ENCODE data around the gene RAP1GDS1. TPM values are rescaled to one million over a fixed set of nuclear protein-coding genes. Genes with fewer than 3 reads are reported as not detected.

RAP1GDS1 gene
- total RNA-seq, 2 donors from 2014 or later: 16.7 to 34.6 TPM

DNA sequence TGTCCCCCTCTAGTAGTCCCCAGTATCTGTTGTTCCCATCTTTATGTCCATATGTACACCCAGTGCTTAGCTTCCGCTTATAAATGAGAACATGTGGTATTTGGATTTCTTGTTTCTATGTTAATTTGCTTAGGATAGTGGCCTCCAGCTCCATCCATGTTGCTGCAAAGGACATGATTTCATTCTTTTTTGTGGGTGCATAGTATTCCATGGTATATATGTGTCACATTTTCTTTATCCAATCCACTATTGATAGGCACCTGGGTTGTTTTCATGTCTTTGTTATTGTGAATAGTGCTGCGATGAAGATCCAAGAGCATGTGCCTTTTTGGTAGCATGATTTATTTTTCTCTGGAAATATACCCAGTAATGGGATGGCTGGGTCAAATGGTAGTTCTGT, 6.3 kb downstream of the RAP1GDS1 start:
- TF ChIP-seq, protein P1, sequence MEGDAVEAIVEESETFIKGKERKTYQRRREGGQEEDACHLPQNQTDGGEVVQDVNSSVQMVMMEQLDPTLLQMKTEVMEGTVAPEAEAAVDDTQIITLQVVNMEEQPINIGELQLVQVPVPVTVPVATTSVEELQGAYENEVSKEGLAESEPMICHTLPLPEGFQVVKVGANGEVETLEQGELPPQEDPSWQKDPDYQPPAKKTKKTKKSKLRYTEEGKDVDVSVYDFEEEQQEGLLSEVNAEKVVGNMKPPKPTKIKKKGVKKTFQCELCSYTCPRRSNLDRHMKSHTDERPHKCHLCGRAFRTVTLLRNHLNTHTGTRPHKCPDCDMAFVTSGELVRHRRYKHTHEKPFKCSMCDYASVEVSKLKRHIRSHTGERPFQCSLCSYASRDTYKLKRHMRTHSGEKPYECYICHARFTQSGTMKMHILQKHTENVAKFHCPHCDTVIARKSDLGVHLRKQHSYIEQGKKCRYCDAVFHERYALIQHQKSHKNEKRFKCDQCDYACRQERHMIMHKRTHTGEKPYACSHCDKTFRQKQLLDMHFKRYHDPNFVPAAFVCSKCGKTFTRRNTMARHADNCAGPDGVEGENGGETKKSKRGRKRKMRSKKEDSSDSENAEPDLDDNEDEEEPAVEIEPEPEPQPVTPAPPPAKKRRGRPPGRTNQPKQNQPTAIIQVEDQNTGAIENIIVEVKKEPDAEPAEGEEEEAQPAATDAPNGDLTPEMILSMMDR (IDR thresholded peaks at IDR 0.05): no peak
- H3K4me3 ChIP-seq: no peak overlapping the region
- H3K27me3 ChIP-seq (replicated peaks; ENCODE audit: insufficient read depth): no peaks in the 10 kb centered on the region
- ATAC-seq (ENCODE audit: insufficient number of reproducible peaks, low FRiP score, low read depth) (no peak), DNase-seq (ENCODE audit: low spot score) (no peak)
- peaks cover 4% of the 10 kb centered on the region for H3K36me3 ChIP-seq
- H3K4me1 ChIP-seq (ENCODE audit: control insufficient read depth in 1 of 2, low read depth in 2 of 2): peaks cover 6 to 7% of the 10 kb centered on the region in 2 donors
- no peak overlapping the region for H3K27ac ChIP-seq
- no peaks in the 10 kb centered on the region for H3K9me3 ChIP-seq

DNA sequence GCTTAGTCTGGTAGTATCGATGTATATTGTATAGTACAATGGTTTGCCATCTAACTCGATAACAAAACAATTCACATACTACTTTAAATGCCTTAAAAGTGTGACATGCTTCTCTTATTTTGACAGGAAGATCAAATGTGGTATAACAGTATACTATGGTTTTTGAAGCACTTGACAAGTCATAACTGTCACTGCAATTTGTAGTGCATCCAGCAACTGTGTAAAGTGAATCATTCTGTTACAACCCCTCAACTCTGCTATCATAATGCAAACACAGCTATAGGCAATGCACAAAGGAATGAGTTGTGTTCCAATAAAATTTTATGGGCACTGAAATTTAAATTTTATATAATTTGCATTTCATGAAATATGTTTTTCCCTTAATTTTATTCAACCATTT, 14.0 kb downstream of the RAP1GDS1 start:
- Histone ChIP-seq H3K27me3 (replicated peaks; ENCODE audit: insufficient read depth) (no peaks in the 10 kb centered on the region), H3K9me3 (no peaks in the 10 kb centered on the region), H3K4me3 (no peak overlapping the region), H3K4me1 (ENCODE audit: control insufficient read depth in 1 of 2, low read depth in 2 of 2) (no peaks in the 10 kb centered on the region), H3K36me3 (peaks cover 4% of the 10 kb centered on the region), H3K27ac (no peak overlapping the region)
- DNase-seq (ENCODE audit: low spot score): no peak
- ATAC-seq (ENCODE audit: insufficient number of reproducible peaks, low FRiP score, low read depth): no peak
- TF ChIP-seq, protein P1 (IDR thresholded peaks at IDR 0.05): no peak

DNA sequence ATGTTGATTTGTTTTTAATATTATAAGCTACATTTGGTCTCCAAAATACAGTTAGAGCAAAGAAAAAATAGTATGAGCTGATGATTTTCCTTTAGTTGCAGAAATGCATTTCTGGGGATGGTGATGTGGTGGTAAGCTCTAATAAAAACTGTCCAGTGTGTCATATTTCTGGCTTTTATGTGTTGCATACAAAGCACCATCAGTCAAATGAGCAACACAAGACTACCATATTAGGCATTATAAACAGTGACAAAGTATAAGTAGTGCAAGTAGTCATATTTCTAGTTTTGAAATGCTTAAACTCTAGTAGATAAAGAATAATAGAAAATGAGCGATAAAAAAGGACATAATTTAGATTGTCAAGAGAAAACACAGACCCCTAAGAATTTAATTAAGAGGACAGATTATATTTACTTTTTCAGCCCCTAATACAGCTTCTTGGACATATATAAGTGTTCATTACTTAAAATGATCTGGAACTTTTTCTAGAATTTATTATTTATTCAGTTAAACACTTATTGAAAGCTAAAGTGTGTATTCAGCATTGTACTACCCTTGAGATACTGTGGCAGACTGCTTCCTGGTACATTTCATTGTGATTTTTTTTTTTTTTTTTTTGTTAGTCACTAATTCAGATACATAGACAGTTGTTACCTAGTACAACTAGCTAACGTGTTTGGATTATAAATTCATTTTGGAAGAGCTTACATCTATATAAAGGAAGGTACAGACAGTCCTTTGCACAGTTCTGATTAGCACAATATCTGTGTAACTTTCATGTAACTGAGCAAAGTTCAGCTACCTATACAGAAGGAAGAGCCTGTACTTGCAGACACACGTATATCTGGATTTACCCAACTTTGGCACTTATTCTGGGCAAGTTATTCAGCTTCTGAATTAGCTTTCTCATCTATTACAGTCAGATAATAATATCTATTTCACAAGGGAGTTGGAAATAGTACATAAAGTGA, 22.3 kb downstream of the RAP1GDS1 start:
- H3K4me1 ChIP-seq (ENCODE audit: control insufficient read depth in 1 of 2, low read depth in 2 of 2): no peaks in the 10 kb centered on the region
- H3K27ac ChIP-seq: no peak overlapping the region
- H3K4me3 ChIP-seq: no peak overlapping the region
- TF ChIP-seq, protein P1 (IDR thresholded peaks at IDR 0.05): no peak
- no peaks in the 10 kb centered on the region for H3K9me3 ChIP-seq
- H3K36me3 ChIP-seq: no peaks in the 10 kb centered on the region
- ATAC-seq (ENCODE audit: insufficient number of reproducible peaks, low FRiP score, low read depth) (no peak), DNase-seq (ENCODE audit: low spot score) (no peak)
- H3K27me3 ChIP-seq (replicated peaks; ENCODE audit: insufficient read depth): no peaks in the 10 kb centered on the region

DNA sequence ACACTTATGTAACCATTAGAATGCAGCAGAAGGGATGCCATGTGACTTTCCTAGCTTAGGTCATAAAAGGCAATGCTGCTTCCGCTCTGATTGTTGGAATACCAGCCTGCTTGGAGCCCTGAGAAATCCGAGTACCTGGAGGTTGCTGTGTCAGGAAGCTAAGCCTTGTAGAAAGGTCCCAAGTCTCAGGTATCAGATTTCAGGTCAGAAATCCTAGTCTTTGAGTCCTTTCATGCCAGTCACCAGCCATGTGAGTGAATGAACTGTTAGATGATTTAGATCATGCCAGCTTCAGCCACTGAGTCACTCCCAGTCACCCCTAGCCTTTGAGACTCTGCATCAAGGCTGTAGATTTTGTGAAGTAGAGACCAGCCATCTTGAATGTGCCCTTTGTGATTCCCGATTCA, 23.5 kb downstream of the RAP1GDS1 start:
- H3K27ac ChIP-seq: no peak overlapping the region
- ATAC-seq (ENCODE audit: insufficient number of reproducible peaks, low FRiP score, low read depth) (no peak), DNase-seq (ENCODE audit: low spot score) (no peak)
- H3K9me3 ChIP-seq: no peaks in the 10 kb centered on the region
- H3K36me3 ChIP-seq: no peaks in the 10 kb centered on the region
- peaks cover 2 to 5% of the 10 kb centered on the region in 2 donors for H3K4me1 ChIP-seq (ENCODE audit: control insufficient read depth in 1 of 2, low read depth in 2 of 2)
- H3K27me3 ChIP-seq (replicated peaks; ENCODE audit: insufficient read depth): no peaks in the 10 kb centered on the region
- TF ChIP-seq, protein P1 (IDR thresholded peaks at IDR 0.05): no peak
- no peak overlapping the region for H3K4me3 ChIP-seq

DNA sequence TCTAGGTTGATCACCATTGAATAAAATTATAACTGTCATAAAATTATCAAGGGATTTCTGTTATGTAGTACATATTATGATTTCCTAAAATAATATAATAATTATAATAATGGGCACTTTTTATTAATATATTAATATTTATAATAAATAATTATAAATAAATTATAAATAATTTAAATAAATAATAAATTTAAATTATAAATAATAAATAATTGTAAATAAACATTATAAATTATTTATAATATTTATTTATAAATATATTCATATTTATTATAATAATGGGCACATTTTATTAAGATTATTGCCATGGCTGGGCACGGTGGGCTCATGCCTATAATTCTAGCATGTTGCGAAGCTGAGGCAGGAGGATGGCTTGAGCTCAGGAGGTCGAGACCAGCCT, 24.5 kb downstream of the RAP1GDS1 start:
- TF ChIP-seq, protein P1 (IDR thresholded peaks at IDR 0.05): no peak
- ATAC-seq (ENCODE audit: insufficient number of reproducible peaks, low FRiP score, low read depth): no peak

More for the DNA sequence above, 24.5 kb downstream of the RAP1GDS1 start:
- no peak overlapping the region for H3K27ac ChIP-seq
- H3K27me3 ChIP-seq (replicated peaks; ENCODE audit: insufficient read depth): no peaks in the 10 kb centered on the region
- no peaks in the 10 kb centered on the region for H3K9me3 ChIP-seq
- peaks cover 5 to 12% of the 10 kb centered on the region in 2 donors for H3K4me1 ChIP-seq (ENCODE audit: control insufficient read depth in 1 of 2, low read depth in 2 of 2)
- no peak overlapping the region for H3K4me3 ChIP-seq
- no peaks in the 10 kb centered on the region for H3K36me3 ChIP-seq
- DNase-seq (ENCODE audit: low spot score): no peak

Data from thoracic aorta (tissue), 2 donors.